ENCODE measurements around the gene SEPHS2.
"Not testable (repeated sequence)": the region's sequence is repeated elsewhere in the genome, so short reads cannot be mapped to it uniquely, and the experiment has no call there.

Gene SEPHS2

GRCh38 chr16:30470170-30470512, 24.5 kb upstream of the SEPHS2 start:
- DNase-seq (ENCODE audit: low spot score) = no peak

GRCh38 chr16:30464078-30464477, 18.4 kb upstream of the SEPHS2 start:
- DNase-seq (ENCODE audit: low spot score) = no peak

- DNase-seq (ENCODE audit: low spot score) = not testable (repeated sequence)
These were observed 15.8 kb upstream of the SEPHS2 start for GRCh38 chr16:30461426-30461825.

- no peak for DNase-seq (ENCODE audit: low spot score)
These were observed 13.8 kb upstream of the SEPHS2 start for GRCh38 chr16:30459456-30459855.

GRCh38 chr16:30458561-30459394, 13.1 kb upstream of the SEPHS2 start:
- no peak for DNase-seq (ENCODE audit: low spot score)

GRCh38 chr16:30457743-30458560, 12.3 kb upstream of the SEPHS2 start:
- DNase-seq (ENCODE audit: low spot score) = no peak

GRCh38 chr16:30457256-30457655, 11.6 kb upstream of the SEPHS2 start:
- no peak for DNase-seq (ENCODE audit: low spot score)

GRCh38 chr16:30456302-30456701, 10.6 kb upstream of the SEPHS2 start:
- no peak for DNase-seq (ENCODE audit: low spot score)

GRCh38 chr16:30452709-30453580, 7.3 kb upstream of the SEPHS2 start:
- DNase-seq (ENCODE audit: low spot score) = not testable (repeated sequence)

GRCh38 chr16:30449116-30449435, 3.4 kb upstream of the SEPHS2 start:
- no peak for DNase-seq (ENCODE audit: low spot score)

GRCh38 chr16:30447512-30448226, 2.0 kb upstream of the SEPHS2 start:
- DNase-seq (ENCODE audit: low spot score) = no peak

- no peak for DNase-seq (ENCODE audit: low spot score)
These were observed 525 bp upstream of the SEPHS2 start for GRCh38 chr16:30446203-30446595.

- no peak for DNase-seq (ENCODE audit: low spot score)
These were observed 596 bp downstream of the SEPHS2 start for GRCh38 chr16:30445149-30445407.

- no peak for DNase-seq (ENCODE audit: low spot score)
These were observed 1.2 kb downstream of the SEPHS2 start for GRCh38 chr16:30444231-30445148.

- no peak for DNase-seq (ENCODE audit: low spot score)
These were observed 2.0 kb downstream of the SEPHS2 start for GRCh38 chr16:30443631-30444030.

- DNase-seq (ENCODE audit: low spot score) = no peak
These were observed 5.8 kb downstream of the SEPHS2 start for GRCh38 chr16:30439720-30440348.

- no peak for DNase-seq (ENCODE audit: low spot score)
These were observed 6.8 kb downstream of the SEPHS2 start for GRCh38 chr16:30438835-30439234.

- DNase-seq (ENCODE audit: low spot score) = no peak
These were observed 8.1 kb downstream of the SEPHS2 start for GRCh38 chr16:30437511-30438046.

GRCh38 chr16:30434852-30435251, 10.8 kb downstream of the SEPHS2 start:
- no peak for DNase-seq (ENCODE audit: low spot score)

- no peak for DNase-seq (ENCODE audit: low spot score)
These were observed 15.2 kb downstream of the SEPHS2 start for GRCh38 chr16:30430428-30430970.
